Pons (tissue), 1 donor: Measurements from ENCODE around the gene BSND.

Source experiments
- DNase-seq: peaks from one replicate; pipeline ENCODE4 v3.0.0-alpha.2; 2016; ENCODE audit warnings: low spot score

BSND gene

GRCh38 chr1:54975356-54976108, 23.2 kb upstream of the BSND start:
- DNase-seq = no peak

GRCh38 chr1:54976747-54977146, 22.0 kb upstream of the BSND start:
- no peak for DNase-seq

DNA sequence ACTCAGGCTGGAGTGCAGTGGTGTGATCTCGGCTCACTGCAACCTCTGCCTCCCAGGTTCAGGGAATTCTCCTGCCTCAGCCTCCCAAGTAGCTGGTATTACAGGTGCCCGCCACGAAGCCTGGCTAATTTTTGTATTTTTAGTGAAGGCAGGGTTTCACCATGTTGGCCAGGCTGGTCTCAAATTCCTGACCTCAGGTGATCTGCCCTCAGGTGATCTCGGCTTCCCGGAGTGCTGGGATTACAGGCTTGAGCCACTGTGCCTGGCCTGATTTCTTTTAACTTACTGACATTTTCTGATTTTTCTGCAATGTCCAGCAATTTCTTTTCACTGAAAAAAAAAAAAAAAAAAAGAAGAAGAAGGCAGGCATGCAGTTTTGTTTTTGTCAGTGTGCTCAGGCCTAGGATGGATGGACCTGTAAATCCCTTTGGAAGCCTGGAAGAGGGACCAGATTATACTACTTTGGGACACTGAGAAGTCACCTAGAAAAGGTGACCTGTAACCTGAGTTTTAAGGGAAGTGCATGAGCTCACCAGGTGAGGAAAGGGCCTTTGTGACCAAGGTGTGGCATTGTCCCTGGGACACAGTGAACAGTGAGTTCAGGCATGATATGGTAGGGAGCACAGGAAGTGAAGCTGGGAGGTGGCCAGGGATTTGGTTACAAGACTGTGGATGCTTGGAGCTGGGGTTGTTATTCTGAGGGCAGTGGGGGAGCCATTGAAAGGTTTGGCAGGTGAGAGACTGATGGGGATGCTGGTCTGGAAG, 21.0 kb upstream of the BSND start:
- DNase-seq = no peak

GRCh38 chr1:54978528-54979326, 20.0 kb upstream of the BSND start:
- DNase-seq = no peak

GRCh38 chr1:54979327-54979891, 19.3 kb upstream of the BSND start:
- DNase-seq = no peak

DNA sequence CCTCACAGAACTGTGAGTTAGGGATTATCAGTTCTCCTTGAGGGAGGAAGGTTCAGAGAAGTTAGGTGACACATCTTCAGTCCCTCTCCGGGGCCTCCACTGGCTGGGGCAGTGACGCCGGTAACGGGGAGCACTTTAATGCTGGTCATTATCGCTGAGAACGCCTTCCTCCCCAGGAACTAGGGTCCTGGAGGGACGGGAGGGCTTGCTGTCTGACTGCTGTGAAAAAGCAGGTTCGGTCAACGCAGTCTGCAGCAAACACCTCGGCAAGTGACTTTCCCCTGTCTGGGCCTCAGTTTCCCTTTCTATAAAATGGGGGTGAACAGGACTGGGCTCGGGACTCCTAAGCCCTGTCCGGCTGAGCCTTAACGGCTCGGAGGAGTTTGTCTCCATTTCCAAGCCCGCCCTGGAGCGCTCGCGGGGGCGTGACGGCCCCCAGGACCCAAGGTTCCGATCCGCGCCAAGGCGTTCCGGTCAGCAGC, 18.6 kb upstream of the BSND start:
- DNase-seq = no peak

DNA sequence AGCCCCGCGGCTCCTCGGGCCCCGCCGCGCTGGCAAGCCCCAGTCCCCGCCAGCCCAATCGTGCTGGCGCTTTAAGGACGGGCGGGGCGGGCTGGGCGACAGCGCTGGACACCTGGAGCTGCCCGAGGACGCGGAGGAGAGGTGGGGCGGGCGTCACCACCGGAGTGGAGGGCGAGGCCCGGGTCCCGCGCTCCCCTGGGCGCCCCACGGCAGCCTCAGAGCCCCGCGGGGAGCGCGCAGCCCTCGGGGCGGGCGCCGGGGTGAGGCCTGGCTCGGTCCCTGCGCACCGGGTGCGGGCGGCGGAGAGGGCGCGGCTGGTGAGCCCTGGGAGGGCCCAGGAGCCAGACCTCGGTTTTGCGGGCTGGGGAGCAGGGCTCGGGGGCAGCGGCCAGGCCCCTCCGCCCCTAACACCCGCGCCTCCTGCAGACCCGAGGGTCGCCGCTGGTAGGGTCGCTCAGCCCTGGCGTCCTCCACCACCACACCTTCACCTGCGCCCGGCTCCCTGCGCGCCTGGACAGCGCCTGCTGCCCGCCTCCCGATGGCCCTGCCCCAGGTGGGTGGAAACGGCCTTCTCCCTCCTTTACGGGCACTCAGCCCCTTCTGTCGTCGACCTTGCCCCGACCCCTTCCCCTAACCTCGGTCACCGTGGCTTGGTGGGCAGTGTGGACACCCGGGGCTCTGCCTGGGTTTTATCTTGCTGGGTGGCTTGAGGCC, 18.0 kb upstream of the BSND start, which contains the start of gene TMEM61:
Gene TMEM61, plus strand, starts transcription at position 101 of the 714 bp plus-strand sequence. Its CDS starts 438 bp downstream, at position 539.
- DNase-seq = no peak

- no peak for DNase-seq
These were observed 17.3 kb upstream of the BSND start for GRCh38 chr1:54981466-54981865.

DNA sequence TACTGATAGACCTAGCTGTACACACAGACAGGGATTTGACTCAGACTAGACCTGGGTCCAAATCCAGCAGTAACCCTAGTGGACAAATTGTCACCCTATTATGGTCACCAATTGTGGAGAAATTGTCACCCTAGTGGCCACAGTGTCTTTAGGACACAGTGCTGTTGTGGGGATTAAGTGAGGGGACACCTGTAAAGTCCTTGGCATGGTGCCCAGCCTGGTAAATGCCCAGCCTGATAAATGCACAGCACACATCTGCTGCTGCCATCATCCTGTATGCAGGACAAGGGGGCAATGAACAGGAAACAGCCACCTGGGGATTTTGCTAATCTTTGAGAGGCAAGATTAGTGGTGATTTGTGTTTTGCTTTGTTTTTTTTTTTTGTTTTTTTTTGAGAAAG, 16.0 kb upstream of the BSND start:
- DNase-seq = no peak

GRCh38 chr1:54984131-54984842, 14.4 kb upstream of the BSND start:
- DNase-seq = no peak

GRCh38 chr1:54985556-54985955, 13.2 kb upstream of the BSND start:
- no peak for DNase-seq

DNA sequence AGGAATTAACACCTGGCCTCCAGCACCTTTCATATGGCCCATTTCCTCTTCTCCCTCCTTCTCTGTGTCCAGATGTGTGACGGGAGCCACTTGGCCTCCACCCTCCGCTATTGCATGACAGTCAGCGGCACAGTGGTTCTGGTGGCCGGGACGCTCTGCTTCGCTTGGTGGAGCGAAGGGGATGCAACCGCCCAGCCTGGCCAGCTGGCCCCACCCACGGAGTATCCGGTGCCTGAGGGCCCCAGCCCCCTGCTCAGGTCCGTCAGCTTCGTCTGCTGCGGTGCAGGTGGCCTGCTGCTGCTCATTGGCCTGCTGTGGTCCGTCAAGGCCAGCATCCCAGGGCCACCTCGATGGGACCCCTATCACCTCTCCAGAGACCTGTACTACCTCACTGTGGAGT, 12.7 kb upstream of the BSND start:
- DNase-seq = no peak

DNA sequence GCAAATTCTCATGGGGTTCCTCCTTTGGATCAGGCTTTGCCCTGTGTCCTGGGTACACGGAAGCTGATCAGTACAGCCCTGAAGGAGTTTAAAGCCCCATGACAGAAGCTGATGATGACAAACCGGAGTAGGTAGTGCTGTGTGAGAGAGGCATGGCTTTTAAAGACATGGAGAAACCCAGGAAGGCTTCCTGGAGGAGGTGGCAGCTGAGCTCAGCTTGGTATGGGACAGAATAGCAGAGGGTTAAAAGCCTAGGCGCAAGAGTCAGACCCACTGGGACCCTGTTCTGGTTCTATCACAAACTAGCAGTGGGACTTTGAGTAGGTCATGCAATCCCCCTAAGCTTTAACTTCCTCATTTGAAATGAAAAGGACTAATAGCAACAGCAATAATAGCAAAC, 12.2 kb upstream of the BSND start:
- DNase-seq = no peak

GRCh38 chr1:54987427-54987826, 11.3 kb upstream of the BSND start:
- DNase-seq = no peak

DNA sequence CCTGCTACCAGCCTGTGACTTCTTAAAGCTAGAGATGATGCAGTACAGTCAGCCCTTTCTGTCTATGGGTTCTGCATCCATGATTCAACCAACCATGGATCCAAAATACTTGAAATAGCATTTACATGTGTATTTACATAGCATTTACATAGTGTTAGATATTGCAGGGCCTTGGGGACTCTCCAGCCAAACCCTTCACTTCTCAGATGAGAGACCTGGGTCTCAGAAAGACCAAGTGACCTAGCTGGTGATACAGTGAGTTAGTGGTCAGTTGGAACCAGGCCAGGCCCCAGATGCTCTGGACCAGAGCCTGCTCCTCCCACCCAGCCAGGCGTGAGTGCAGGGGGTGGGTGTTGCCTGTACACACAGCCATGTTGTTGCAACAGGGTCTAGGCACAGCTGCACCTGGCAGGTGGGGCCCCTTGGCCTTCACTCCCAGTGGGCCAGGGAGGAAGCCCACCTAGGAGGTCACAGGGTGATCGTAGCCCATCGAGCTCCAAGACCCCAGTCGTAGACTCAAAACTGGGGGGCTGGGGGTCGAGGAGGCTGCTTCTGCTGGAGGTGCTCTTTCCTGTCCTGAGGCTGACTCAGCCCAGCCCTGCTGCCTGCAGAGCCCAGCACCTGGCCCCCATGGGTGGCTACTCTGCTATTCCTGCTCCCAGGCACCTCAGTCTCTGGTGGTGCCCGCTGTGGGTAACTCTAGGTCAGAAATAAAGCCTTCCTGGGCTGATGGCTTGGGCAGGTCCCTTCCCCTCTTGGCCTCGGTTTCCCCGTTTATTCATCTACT, 10.6 kb upstream of the BSND start:
- DNase-seq = no peak

DNA sequence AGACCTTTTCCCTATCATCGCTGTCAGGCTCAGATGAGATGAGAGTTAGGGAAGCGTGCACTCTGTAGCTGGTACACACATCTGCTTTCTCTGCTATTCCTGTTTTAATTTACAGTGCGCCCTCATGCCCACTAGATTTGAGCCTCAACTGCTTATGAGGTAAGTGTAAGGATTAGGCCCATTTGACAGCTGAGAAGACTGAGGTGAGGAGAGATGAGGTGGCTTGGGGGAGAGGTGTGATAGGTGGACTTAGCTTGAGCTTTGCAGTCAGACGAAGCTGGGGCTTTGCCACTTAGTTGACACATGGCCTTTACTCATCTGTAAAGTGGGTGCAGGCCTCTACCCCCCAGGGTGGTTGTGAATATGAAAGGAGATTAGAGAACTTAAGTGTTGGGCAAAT, 9.8 kb upstream of the BSND start:
- no peak for DNase-seq

- DNase-seq = no peak
These were observed 9.3 kb upstream of the BSND start for GRCh38 chr1:54989473-54989872.

DNA sequence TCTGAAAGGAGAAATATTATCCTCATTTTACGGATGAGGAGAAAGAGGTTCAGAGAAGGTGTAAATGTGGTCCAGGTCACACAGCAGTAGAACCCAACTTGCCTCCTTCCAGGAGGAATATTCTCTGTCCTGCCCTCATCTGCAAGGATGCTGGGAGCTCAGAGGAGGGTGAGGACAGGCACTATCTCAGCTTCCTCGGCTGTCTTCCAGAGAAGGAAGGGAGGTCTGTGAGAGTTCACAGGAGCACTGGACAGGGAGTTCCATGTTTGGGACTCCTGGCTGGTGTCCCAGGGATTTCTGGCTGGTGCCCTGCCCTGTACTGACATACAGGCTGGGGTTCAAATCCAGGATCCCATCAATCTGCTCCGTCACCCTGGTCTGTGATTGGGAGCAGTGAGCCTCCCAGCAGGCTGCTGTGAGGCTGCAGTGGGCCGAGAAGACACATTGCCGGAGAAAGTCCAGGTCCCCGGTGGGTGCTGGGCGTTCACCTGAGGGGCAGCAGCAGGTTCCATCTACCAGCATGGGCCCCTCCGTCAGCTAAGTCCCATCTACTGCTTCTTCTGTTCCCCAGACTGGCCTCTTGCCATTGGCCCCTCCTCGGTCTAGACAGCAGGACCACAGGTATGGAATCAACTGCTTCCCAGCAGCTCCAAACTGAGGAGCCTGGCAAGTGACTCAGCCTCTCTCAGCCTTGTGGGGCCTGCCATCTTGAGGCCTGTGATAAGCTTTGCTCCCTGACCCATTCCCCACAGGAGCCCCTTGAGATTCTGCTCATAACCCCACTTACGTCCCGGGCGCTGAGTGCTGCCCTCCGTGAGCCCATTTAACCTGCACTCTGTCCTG, 8.5 kb upstream of the BSND start:
- no peak for DNase-seq

- DNase-seq = no peak
These were observed 7.8 kb upstream of the BSND start for GRCh38 chr1:54990916-54991315.
